GM12875 (cell line): ENCODE data around the gene SAMD4B.

ENCODE experiments used
- H3K4me3 ChIP-seq: one replicate; pipeline ENCODE4 v1.5.1; 2011; ENCODE audit warnings: low read depth, low read length, control low read depth
- CTCF ChIP-seq: IDR thresholded peaks from 2 replicates; pipeline ENCODE4 v1.5.1; 2011; ENCODE audit warnings: low read depth, mild to moderate bottlenecking, control low read depth, inconsistent platforms, low read length, moderate library complexity, borderline replicate concordance; ENCODE audit not compliant: insufficient read depth

SAMD4B gene

GRCh38 chr19:39379865-39380396 is 37.7 kb downstream of the SAMD4B start:
- H3K4me3 ChIP-seq, result no peak overlapping the region
- TF ChIP-seq CTCF, result no peak

- H3K4me3 ChIP-seq, result no peak overlapping the region
- TF ChIP-seq CTCF, result no peak
Observed at GRCh38 chr19:39380521-39381502, 38.6 kb downstream of the SAMD4B start.

- TF ChIP-seq CTCF, result no peak
- no peak overlapping the region for H3K4me3 ChIP-seq
Observed at GRCh38 chr19:39381910-39382611, 39.8 kb downstream of the SAMD4B start.

GRCh38 chr19:39382991-39383828 is 41.0 kb downstream of the SAMD4B start:
- no peak for TF ChIP-seq CTCF

GRCh38 chr19:39384839-39385568 is 42.8 kb downstream of the SAMD4B start:
- no peak overlapping the region for H3K4me3 ChIP-seq
- no peak for TF ChIP-seq CTCF

More at GRCh38 chr19:39382991-39383828, 41.0 kb downstream of the SAMD4B start:
- no peak overlapping the region for H3K4me3 ChIP-seq
